H9 (cell line): ENCODE measurements around the gene COL23A1. TPM values are rescaled to one million over a fixed set of nuclear protein-coding genes. Genes with fewer than 3 reads are reported as not detected.

ENCODE experiments used
- DNase-seq: peaks from one replicate; pipeline ENCODE4 v3.0.0-alpha.2; 2017
- H2AFZ ChIP-seq: one replicate; pipeline ENCODE4 v1.6.1; 2013; ENCODE audit warnings: mild to moderate bottlenecking, low read length, control low read depth, moderate library complexity
- H2AK5ac ChIP-seq: 2 replicates; pipeline ENCODE4 v1.6.1; 2013; ENCODE audit warnings: low read length, control low read depth, mixed read lengths; ENCODE audit not compliant: insufficient read length
- H2BK120ac ChIP-seq: one replicate; pipeline ENCODE4 v1.6.1; 2013; ENCODE audit warnings: low read depth, mild to moderate bottlenecking, low read length, control low read depth, inconsistent platforms; ENCODE audit not compliant: poor library complexity, severe bottlenecking
- H2BK12ac ChIP-seq: 2 replicates; pipeline ENCODE4 v1.6.1; 2013; ENCODE audit warnings: low read length, control low read depth, mixed read lengths, low read depth; ENCODE audit not compliant: insufficient read length
- H2BK15ac ChIP-seq: 2 replicates; pipeline ENCODE4 v1.6.1; 2013; ENCODE audit warnings: low read depth, low read length, control low read depth
- H2BK20ac ChIP-seq: one replicate; pipeline ENCODE4 v1.6.1; 2013; ENCODE audit warnings: low read depth, mild to moderate bottlenecking, low read length, control low read depth, inconsistent platforms; ENCODE audit not compliant: poor library complexity, severe bottlenecking
- H2BK5ac ChIP-seq: 2 replicates; pipeline ENCODE4 v1.6.1; 2013; ENCODE audit warnings: low read length, control low read depth, mixed read lengths; ENCODE audit not compliant: insufficient read length
- H3K14ac ChIP-seq: 2 replicates; pipeline ENCODE4 v1.6.1; 2013; ENCODE audit warnings: low read length, control low read depth; ENCODE audit not compliant: insufficient read depth
- H3K18ac ChIP-seq: 2 replicates; pipeline ENCODE4 v1.6.1; 2013; ENCODE audit warnings: low read depth, mild to moderate bottlenecking, mixed read lengths, low read length, control low read depth; ENCODE audit not compliant: insufficient read length
- H3K23ac ChIP-seq: 2 replicates; pipeline ENCODE4 v1.6.1; 2013; ENCODE audit warnings: low read length, control low read depth, mixed read lengths, low read depth; ENCODE audit not compliant: insufficient read length
- H3K23me2 ChIP-seq: 2 replicates; pipeline ENCODE4 v1.6.1; 2013; ENCODE audit warnings: low read depth, mild to moderate bottlenecking, mixed read lengths, low read length, control low read depth; ENCODE audit not compliant: insufficient read length, poor library complexity, severe bottlenecking
- H3K27ac ChIP-seq: 2 replicates; pipeline ENCODE4 v1.5.1; 2013; ENCODE audit warnings: low read length, control low read depth, mixed read lengths, low read depth; ENCODE audit not compliant: insufficient read length
- H3K27me3 ChIP-seq: 2 replicates; pipeline ENCODE4 v1.6.1; 2013; ENCODE audit warnings: low read length, control low read depth, inconsistent platforms; ENCODE audit not compliant: insufficient read depth
- H3K4ac ChIP-seq: 2 replicates; pipeline ENCODE4 v1.6.1; 2013; ENCODE audit warnings: low read depth, mild to moderate bottlenecking, control low read depth, inconsistent platforms, low read length, moderate library complexity
- H3K4me1 ChIP-seq: 2 replicates; pipeline ENCODE4 v1.6.1; 2013; ENCODE audit warnings: low read length, control low read depth, inconsistent platforms; ENCODE audit not compliant: insufficient read depth
- H3K4me2 ChIP-seq: 2 replicates; pipeline ENCODE4 v1.6.1; 2013; ENCODE audit warnings: low read length, control low read depth, mixed read lengths; ENCODE audit not compliant: insufficient read length, insufficient read depth
- H3K56ac ChIP-seq: 2 replicates; pipeline ENCODE4 v1.6.1; 2013; ENCODE audit warnings: low read depth, mild to moderate bottlenecking, mixed read lengths, low read length, control low read depth; ENCODE audit not compliant: insufficient read length
- H3K79me1 ChIP-seq: 2 replicates; pipeline ENCODE4 v1.6.1; 2013; ENCODE audit warnings: low read depth, mild to moderate bottlenecking, moderate library complexity, low read length, control low read depth, inconsistent platforms; ENCODE audit not compliant: insufficient read depth, poor library complexity, severe bottlenecking
- H3K79me2 ChIP-seq: 2 replicates; pipeline ENCODE4 v1.6.1; 2013; ENCODE audit warnings: low read length, control low read depth, inconsistent platforms; ENCODE audit not compliant: insufficient read depth
- H3K9ac ChIP-seq: 2 replicates; pipeline ENCODE4 v1.6.1; 2013; ENCODE audit warnings: low read length, control low read depth, mixed read lengths; ENCODE audit not compliant: insufficient read length; ENCODE audit errors: extremely low read depth
- H3K9me3 ChIP-seq: one replicate; pipeline ENCODE4 v1.6.1; 2013; ENCODE audit warnings: low read depth, low read length, inconsistent platforms; ENCODE audit not compliant: control insufficient read depth
- H3T11ph ChIP-seq: one replicate; pipeline ENCODE4 v1.6.1; 2013; ENCODE audit warnings: mild to moderate bottlenecking, low read length, control low read depth, inconsistent platforms
- H4K20me1 ChIP-seq: one replicate; pipeline ENCODE4 v1.6.1; 2013; ENCODE audit not compliant: control insufficient read depth, insufficient read length, insufficient read depth
- H4K5ac ChIP-seq: 2 replicates; pipeline ENCODE4 v1.6.1; 2013; ENCODE audit warnings: low read depth, mild to moderate bottlenecking, mixed read lengths, low read length, control low read depth; ENCODE audit not compliant: insufficient read length
- H4K8ac ChIP-seq: replicated peaks from 2 replicates; pipeline ENCODE4 v1.6.1; 2013; ENCODE audit warnings: low read length, control low read depth, mixed read lengths, low read depth; ENCODE audit not compliant: insufficient read length
- H4K91ac ChIP-seq: 2 replicates; pipeline ENCODE4 v1.6.1; 2013; ENCODE audit warnings: low read depth, mild to moderate bottlenecking, moderate library complexity, mixed read lengths, low read length, control low read depth; ENCODE audit not compliant: insufficient read length
- H3K27ac Mint-ChIP-seq, 3 experiments: 2 replicates in 2 of 3; 3 replicates in 1 of 3; pipeline ENCODE4 v1.8.0; 2020 to 2021; ENCODE audit warnings: mixed read lengths in 3 of 3, mild to moderate bottlenecking in 1 of 3, moderate library complexity in 1 of 3
- H3K27me3 Mint-ChIP-seq: 2 replicates; pipeline ENCODE4 v1.8.0; 2021; ENCODE audit warnings: low read depth, mild to moderate bottlenecking, moderate library complexity, mixed read lengths
- H3K36me3 Mint-ChIP-seq, 3 experiments: 2 replicates in 2 of 3; 3 replicates in 1 of 3; pipeline ENCODE4 v1.8.0; 2020 to 2021; ENCODE audit warnings: low read depth in 3 of 3, mixed read lengths in 3 of 3; ENCODE audit not compliant: insufficient read depth in 1 of 3
- H3K4me1 Mint-ChIP-seq, 2 experiments: 2 replicates each; pipeline ENCODE4 v1.8.0; 2020; ENCODE audit warnings: mixed read lengths in 2 of 2
- H3K4me3 Mint-ChIP-seq, 2 experiments: 2 replicates in 1 of 2; 3 replicates in 1 of 2; pipeline ENCODE4 v1.8.0; 2020 to 2021; ENCODE audit warnings: mild to moderate bottlenecking in 2 of 2, mixed read lengths in 2 of 2, moderate library complexity in 1 of 2
- H3K9me3 Mint-ChIP-seq, 2 experiments: 2 replicates in 1 of 2; 3 replicates in 1 of 2; pipeline ENCODE4 v1.8.0; 2020; ENCODE audit warnings: mild to moderate bottlenecking in 2 of 2, mixed read lengths in 2 of 2, moderate library complexity in 1 of 2
- WGBS: extraction: QIAGEN DNeasy Blood & Tissue Kit; methylation state at CpG from one replicate; pipeline ENCODE4 v1.1.7; 2013; ENCODE audit warnings: missing lambda C conversion rate, low lambda C conversion rate, mixed read lengths; ENCODE audit not compliant: insufficient read length; ENCODE audit errors: extremely low coverage; 5-methylcytosine and 5-hydroxymethylcytosine counted together
- total RNA-seq: library from RNA; stranded (reverse); gene quantifications from 2 replicates; pipeline ENCODE4 v1.2.1, GENCODE V29; 2021
- TF ChIP-seq, protein P1 (sequence below): fragments of 200-600 bp; sonication (generic); conservative IDR thresholded peaks from 3 replicates; pipeline ENCODE4 v1.8.0; 2021; ENCODE audit warnings: antibody characterized with exemption, mild to moderate bottlenecking

Gene COL23A1
- total RNA-seq, 1 experiment from 2014 or later: 2.6 TPM

DNA sequence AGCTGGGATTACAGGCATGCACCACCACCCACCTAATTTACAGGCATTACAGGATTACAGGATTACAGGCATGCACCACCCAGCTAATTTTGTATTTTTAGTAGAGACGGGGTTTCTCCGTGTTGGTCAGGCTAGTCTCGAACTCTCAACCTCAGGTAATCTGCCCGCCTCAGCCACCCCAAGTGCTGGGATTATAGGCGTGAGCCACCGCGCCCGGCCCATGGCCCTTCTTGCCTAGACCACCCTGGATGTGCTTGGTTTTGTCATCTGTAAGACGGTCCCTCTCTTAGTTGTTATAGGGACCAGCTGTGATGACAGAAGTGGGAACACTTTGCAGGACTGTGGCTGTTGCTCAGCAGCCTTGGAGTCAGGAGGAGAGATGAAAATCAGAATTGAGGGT lies 354.1 kb downstream of the COL23A1 start:
- H3K27ac ChIP-seq: no peak overlapping the region
- no peak overlapping the region for H4K8ac ChIP-seq
- H2BK12ac ChIP-seq: no peak overlapping the region
- no peak overlapping the region for H3K4ac ChIP-seq
- no peak overlapping the region for H3K9ac ChIP-seq
- no peak overlapping the region for H3K4me2 ChIP-seq
- peaks cover 2 to 7% (median 6%) of the 10 kb centered on the region in 3 experiments; a peak in 5 of 7 replicates for H3K36me3 Mint-ChIP-seq
- H3K27me3 ChIP-seq: no peaks in the 10 kb centered on the region
- no peak overlapping the region for H3K14ac ChIP-seq
- H3K79me1 ChIP-seq: no peaks in the 10 kb centered on the region
- H3K27ac Mint-ChIP-seq: no peak overlapping the region
- DNase-seq: no peak
- TF ChIP-seq, protein P1, sequence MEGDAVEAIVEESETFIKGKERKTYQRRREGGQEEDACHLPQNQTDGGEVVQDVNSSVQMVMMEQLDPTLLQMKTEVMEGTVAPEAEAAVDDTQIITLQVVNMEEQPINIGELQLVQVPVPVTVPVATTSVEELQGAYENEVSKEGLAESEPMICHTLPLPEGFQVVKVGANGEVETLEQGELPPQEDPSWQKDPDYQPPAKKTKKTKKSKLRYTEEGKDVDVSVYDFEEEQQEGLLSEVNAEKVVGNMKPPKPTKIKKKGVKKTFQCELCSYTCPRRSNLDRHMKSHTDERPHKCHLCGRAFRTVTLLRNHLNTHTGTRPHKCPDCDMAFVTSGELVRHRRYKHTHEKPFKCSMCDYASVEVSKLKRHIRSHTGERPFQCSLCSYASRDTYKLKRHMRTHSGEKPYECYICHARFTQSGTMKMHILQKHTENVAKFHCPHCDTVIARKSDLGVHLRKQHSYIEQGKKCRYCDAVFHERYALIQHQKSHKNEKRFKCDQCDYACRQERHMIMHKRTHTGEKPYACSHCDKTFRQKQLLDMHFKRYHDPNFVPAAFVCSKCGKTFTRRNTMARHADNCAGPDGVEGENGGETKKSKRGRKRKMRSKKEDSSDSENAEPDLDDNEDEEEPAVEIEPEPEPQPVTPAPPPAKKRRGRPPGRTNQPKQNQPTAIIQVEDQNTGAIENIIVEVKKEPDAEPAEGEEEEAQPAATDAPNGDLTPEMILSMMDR: no peak
- peaks cover 1% of the 10 kb centered on the region; the same call in 1 of the 2 replicates for H3K79me2 ChIP-seq
- no peak overlapping the region for H3T11ph ChIP-seq
- H3K4me1 ChIP-seq: no peaks in the 10 kb centered on the region
- no peak overlapping the region for H3K4me3 Mint-ChIP-seq
- no peak overlapping the region for H2AK5ac ChIP-seq
- H3K27me3 Mint-ChIP-seq: peaks cover 1% of the 10 kb centered on the region; the same call in 1 of the 2 replicates
- no peak overlapping the region for H3K23ac ChIP-seq
- no peaks in the 10 kb centered on the region; a peak in 1 of 5 replicates for H3K9me3 Mint-ChIP-seq
- no peak overlapping the region for H2BK20ac ChIP-seq
- no peak overlapping the region for H2BK120ac ChIP-seq
- H3K4me1 Mint-ChIP-seq: peaks cover 17 to 24% of the 10 kb centered on the region in 2 experiments
- no peaks in the 10 kb centered on the region for H3K9me3 ChIP-seq
- H4K91ac ChIP-seq: no peak overlapping the region
- H3K18ac ChIP-seq: no peak overlapping the region
- H2BK5ac ChIP-seq: no peak overlapping the region
- no peak overlapping the region for H3K56ac ChIP-seq
- H4K20me1 ChIP-seq: no peaks in the 10 kb centered on the region
- H2BK15ac ChIP-seq: no peak overlapping the region
- H4K5ac ChIP-seq: no peak overlapping the region
- no peak overlapping the region for H2AFZ ChIP-seq
- WGBS: no CpG with 5 or more reads among the region's 9 CpGs
- H3K23me2 ChIP-seq: peaks cover 3% of the 10 kb centered on the region
